Fibroblast of the aortic adventitia (primary cell): ENCODE results near the gene YARS2. TPM values are rescaled to one million over a fixed set of nuclear protein-coding genes. Genes with fewer than 3 reads are reported as not detected.

Experiments used
- DNase-seq: peaks from one replicate; pipeline ENCODE4 v3.0.0-alpha.2; 2010; ENCODE audit warnings: low read depth
- H3K4me3 ChIP-seq: 2 replicates; pipeline ENCODE4 v1.5.1; 2011; ENCODE audit warnings: low read depth, mild to moderate bottlenecking, control low read depth, low read length, moderate library complexity
- CTCF ChIP-seq: IDR thresholded peaks from 2 replicates; pipeline ENCODE4 v1.5.1; 2011; ENCODE audit warnings: mild to moderate bottlenecking, low read length, control low read depth, inconsistent platforms; ENCODE audit not compliant: insufficient read depth
- total RNA-seq: library from RNA; depleted of rRNA; stranded (reverse); fragments of >200 nt; gene quantifications from 2 replicates; pipeline ENCODE4 v1.2.3, GENCODE V29; 2012; ENCODE audit warnings: low replicate concordance

YARS2 gene
- total RNA-seq = 10.3 and 24.6 TPM in 2 replicates

- DNase-seq = peak; percentile 99
- TF ChIP-seq CTCF = peak; percentile 73
- peak within 1 kb of the TSS; percentile 99 for H3K4me3 ChIP-seq
Measured at GRCh38 chr12:32755654-32756475, at the start of gene YARS2. YARS2 (minus strand) TSS chr12:32755897; CDS start chr12:32755874, 23 bp downstream.

GRCh38 chr12:32804301-32804700 is 48.6 kb upstream of the YARS2 start:
- TF ChIP-seq CTCF = no peak
- DNase-seq = no peak
- no peak overlapping the region for H3K4me3 ChIP-seq

- no peak for DNase-seq
- no peak for TF ChIP-seq CTCF
- no peak overlapping the region for H3K4me3 ChIP-seq
Measured at GRCh38 chr12:32801269-32801980, 45.7 kb upstream of the YARS2 start.

GRCh38 chr12:32794281-32794680 is 38.6 kb upstream of the YARS2 start:
- DNase-seq = no peak
- no peak for TF ChIP-seq CTCF
- H3K4me3 ChIP-seq = no peak overlapping the region

GRCh38 chr12:32789916-32790315 is 34.2 kb upstream of the YARS2 start:
- H3K4me3 ChIP-seq = no peak overlapping the region
- no peak for TF ChIP-seq CTCF
- DNase-seq = no peak

GRCh38 chr12:32789446-32789845 is 33.7 kb upstream of the YARS2 start:
- H3K4me3 ChIP-seq = no peak overlapping the region
- TF ChIP-seq CTCF = no peak
- no peak for DNase-seq
